ENCODE data around the gene LINC00632. TPM values are rescaled to one million over a fixed set of nuclear protein-coding genes. Genes with fewer than 3 reads are reported as not detected.
A peak's percentile ranks its signal among the peaks of the same experiment; 100 is the strongest.

Gene LINC00632
- total RNA-seq, 2 experiments from 2014 or later = 8.0 to 14.3 TPM

GRCh38 chrX:140776320-140776719, 66.8 kb downstream of the LINC00632 start:
- no peaks in the 10 kb centered on the region for H3K9me3 Mint-ChIP-seq
- ChIA-PET CTCF (no interaction called here), POLR2A (no interaction called here)
- DNase-seq = no peak
- no peaks in the 10 kb centered on the region for H3K27me3 Mint-ChIP-seq
- H3K4me1 Mint-ChIP-seq = no peaks in the 10 kb centered on the region
- H3K36me3 Mint-ChIP-seq (ENCODE audit: low read depth) = no peaks in the 10 kb centered on the region
- no peak overlapping the region for H3K4me3 Mint-ChIP-seq
- H3K27ac Mint-ChIP-seq = no peak overlapping the region

- Mint-ChIP-seq H3K27ac (no peak overlapping the region), H3K27me3 (no peaks in the 10 kb centered on the region), H3K4me3 (no peak overlapping the region), H3K9me3 (no peaks in the 10 kb centered on the region), H3K36me3 (ENCODE audit: low read depth) (no peaks in the 10 kb centered on the region), H3K4me1 (no peaks in the 10 kb centered on the region)
- no peak for DNase-seq
- ChIA-PET POLR2A (no interaction called here), CTCF (no interaction called here)
Observed at GRCh38 chrX:140794642-140795041, 85.1 kb downstream of the LINC00632 start.

GRCh38 chrX:140799216-140799615, 89.7 kb downstream of the LINC00632 start:
- Mint-ChIP-seq H3K9me3 (no peaks in the 10 kb centered on the region), H3K27ac (no peak overlapping the region), H3K27me3 (no peaks in the 10 kb centered on the region), H3K4me1 (no peaks in the 10 kb centered on the region), H3K4me3 (no peak overlapping the region), H3K36me3 (ENCODE audit: low read depth) (no peaks in the 10 kb centered on the region)
- CTCF ChIA-PET = no interaction called here
- no peak for DNase-seq
- POLR2A ChIA-PET = no interaction called here

GRCh38 chrX:140804292-140804691, 94.7 kb downstream of the LINC00632 start:
- H3K27ac Mint-ChIP-seq = no peak overlapping the region
- no peaks in the 10 kb centered on the region for H3K27me3 Mint-ChIP-seq
- no peaks in the 10 kb centered on the region for H3K9me3 Mint-ChIP-seq
- H3K36me3 Mint-ChIP-seq (ENCODE audit: low read depth) = no peaks in the 10 kb centered on the region
- no peak overlapping the region for H3K4me3 Mint-ChIP-seq
- no peak for DNase-seq
- no peaks in the 10 kb centered on the region for H3K4me1 Mint-ChIP-seq
- ChIA-PET CTCF (no interaction called here), POLR2A (no interaction called here)

- no peaks in the 10 kb centered on the region for H3K4me1 Mint-ChIP-seq
- H3K4me3 Mint-ChIP-seq = no peak overlapping the region
- H3K9me3 Mint-ChIP-seq = peaks cover 10% of the 10 kb centered on the region
- no peaks in the 10 kb centered on the region for H3K36me3 Mint-ChIP-seq (ENCODE audit: low read depth)
- H3K27me3 Mint-ChIP-seq = no peaks in the 10 kb centered on the region
- CTCF ChIA-PET = no interaction called here
- H3K27ac Mint-ChIP-seq = no peak overlapping the region
- no peak for DNase-seq
- POLR2A ChIA-PET = no interaction called here
Observed at GRCh38 chrX:140815868-140816267, 106.3 kb downstream of the LINC00632 start.

- H3K4me3 Mint-ChIP-seq = no peak overlapping the region
- no peaks in the 10 kb centered on the region for H3K27me3 Mint-ChIP-seq
- DNase-seq = no peak
- H3K9me3 Mint-ChIP-seq = no peaks in the 10 kb centered on the region
- H3K27ac Mint-ChIP-seq = no peak overlapping the region
- peaks cover 13% of the 10 kb centered on the region for H3K4me1 Mint-ChIP-seq
- CTCF ChIA-PET = interaction anchor here (1.3 kb wide), 1 partner anchor 26 kb away, joined by 3 read pairs; no protein-coding TSS in a partner anchor
- H3K36me3 Mint-ChIP-seq (ENCODE audit: low read depth) = no peaks in the 10 kb centered on the region
- POLR2A ChIA-PET = no interaction called here
Observed at GRCh38 chrX:140817943-140818342, 108.4 kb downstream of the LINC00632 start.

GRCh38 chrX:140821280-140821679, 111.7 kb downstream of the LINC00632 start:
- Mint-ChIP-seq H3K4me1 (peaks cover 17% of the 10 kb centered on the region), H3K36me3 (ENCODE audit: low read depth) (no peaks in the 10 kb centered on the region), H3K27me3 (no peaks in the 10 kb centered on the region), H3K4me3 (no peak overlapping the region), H3K9me3 (no peaks in the 10 kb centered on the region), H3K27ac (no peak overlapping the region)
- no peak for DNase-seq
- ChIA-PET POLR2A (no interaction called here), CTCF (no interaction called here)

- Mint-ChIP-seq H3K4me3 (no peak overlapping the region), H3K27me3 (no peaks in the 10 kb centered on the region), H3K27ac (peak overlapping the region; percentile 31), H3K4me1 (peaks cover 17% of the 10 kb centered on the region), H3K36me3 (ENCODE audit: low read depth) (no peaks in the 10 kb centered on the region), H3K9me3 (no peaks in the 10 kb centered on the region)
- POLR2A ChIA-PET = no interaction called here
- no peak for DNase-seq
- CTCF ChIA-PET = no interaction called here
Observed at GRCh38 chrX:140822184-140822583, 112.6 kb downstream of the LINC00632 start.

GRCh38 chrX:140822861-140823260, 113.3 kb downstream of the LINC00632 start:
- H3K4me3 Mint-ChIP-seq = no peak overlapping the region

GRCh38 chrX:140836874-140837273, 127.3 kb downstream of the LINC00632 start:
- ChIA-PET CTCF (no interaction called here), POLR2A (no interaction called here)
- H3K27me3 Mint-ChIP-seq = no peaks in the 10 kb centered on the region
- no peak overlapping the region for H3K4me3 Mint-ChIP-seq
- H3K36me3 Mint-ChIP-seq (ENCODE audit: low read depth) = no peaks in the 10 kb centered on the region
- no peaks in the 10 kb centered on the region for H3K4me1 Mint-ChIP-seq
- no peak overlapping the region for H3K27ac Mint-ChIP-seq
- no peak for DNase-seq
- no peaks in the 10 kb centered on the region for H3K9me3 Mint-ChIP-seq

More at GRCh38 chrX:140822861-140823260, 113.3 kb downstream of the LINC00632 start:
- ChIA-PET POLR2A (no interaction called here), CTCF (no interaction called here)
- Mint-ChIP-seq H3K9me3 (no peaks in the 10 kb centered on the region), H3K36me3 (ENCODE audit: low read depth) (no peaks in the 10 kb centered on the region), H3K27ac (peak overlapping the region; percentile 31), H3K27me3 (no peaks in the 10 kb centered on the region), H3K4me1 (peaks cover 17% of the 10 kb centered on the region)
- DNase-seq = no peak

Other genes with a start within 250 kb of the LINC00632 start
- gene SOX3, start 204.7 kb upstream of the LINC00632 start, total RNA-seq = not detected